Activated CD4-positive, alpha-beta T cell treated with anti-CD3 and anti-CD28 coated beads, Interleukin-2, Interleukin-6, amounts not matched to agents 100 ng/mL and 50 ng/mL, durations not matched to agents 16 hours and 8 hours (primary cell): ENCODE results near the gene LZTFL1.
A peak's percentile ranks its signal among the peaks of the same experiment; 100 is the strongest.
"Not testable (repeated sequence)": the region's sequence is repeated elsewhere in the genome, so short reads cannot be mapped to it uniquely, and the experiment has no call there.

ENCODE experiments used
- DNase-seq: peaks from one replicate; pipeline ENCODE4 v3.0.0-alpha.2; 2020

LZTFL1 gene

GRCh38 chr3:45864760-45865519 is 23.0 kb upstream of the LZTFL1 start:
- peak; percentile 69 for DNase-seq

- peak; percentile 36 for DNase-seq
These were observed 19.3 kb upstream of the LZTFL1 start for GRCh38 chr3:45861043-45861719.

- DNase-seq = no peak
These were observed 18.6 kb upstream of the LZTFL1 start for GRCh38 chr3:45860481-45860880.

- no peak for DNase-seq
These were observed 17.1 kb upstream of the LZTFL1 start for GRCh38 chr3:45858809-45859543.

GRCh38 chr3:45857024-45857423 is 15.1 kb upstream of the LZTFL1 start:
- DNase-seq = not testable (repeated sequence)

- not testable (repeated sequence) for DNase-seq
These were observed 14.4 kb upstream of the LZTFL1 start for GRCh38 chr3:45856323-45856722.

- DNase-seq = no peak
These were observed 10.9 kb upstream of the LZTFL1 start for GRCh38 chr3:45852828-45853227.

- no peak for DNase-seq
These were observed 6.5 kb upstream of the LZTFL1 start for GRCh38 chr3:45848392-45848791.

GRCh38 chr3:45844616-45845015 is 2.7 kb upstream of the LZTFL1 start:
- no peak for DNase-seq

GRCh38 chr3:45842851-45843625 is 1.1 kb upstream of the LZTFL1 start:
- no peak for DNase-seq

GRCh38 chr3:45841420-45841756 is 531 bp downstream of the LZTFL1 start:
- peak; percentile 17 for DNase-seq

GRCh38 chr3:45838466-45838865 is 3.5 kb downstream of the LZTFL1 start:
- no peak for DNase-seq

GRCh38 chr3:45832699-45833098 is 9.2 kb downstream of the LZTFL1 start:
- DNase-seq = peak; percentile 8

- no peak for DNase-seq
These were observed 11.8 kb downstream of the LZTFL1 start for GRCh38 chr3:45830121-45830520.

- DNase-seq = no peak
These were observed 15.0 kb downstream of the LZTFL1 start for GRCh38 chr3:45826908-45827307.

GRCh38 chr3:45826321-45826720 is 15.6 kb downstream of the LZTFL1 start:
- DNase-seq = no peak

GRCh38 chr3:45821127-45821526 is 20.8 kb downstream of the LZTFL1 start:
- no peak for DNase-seq

GRCh38 chr3:45819543-45819942 is 22.4 kb downstream of the LZTFL1 start:
- DNase-seq = no peak

GRCh38 chr3:45817831-45818522 is 23.9 kb downstream of the LZTFL1 start:
- no peak for DNase-seq

- no peak for DNase-seq
These were observed 25.4 kb downstream of the LZTFL1 start for GRCh38 chr3:45816544-45816943.

GRCh38 chr3:45814322-45814721 is 27.6 kb downstream of the LZTFL1 start:
- DNase-seq = no peak
